PC-3 (cell line): ENCODE data around the gene C2CD3.

ENCODE experiments used
- EZH2 ChIP-seq: fragments of 300-600 bp; sonication (generic); IDR thresholded peaks from one replicate; pipeline ENCODE4 v1.6.1; 2017; ENCODE audit warnings: antibody characterized with exemption, mild to moderate bottlenecking, low read length; ENCODE audit not compliant: unreplicated experiment
- EZH2phosphoT487 ChIP-seq: fragments of 300-600 bp; sonication (generic); IDR thresholded peaks from 2 replicates; pipeline ENCODE4 v1.6.1; 2018; ENCODE audit warnings: mild to moderate bottlenecking, antibody characterized with exemption, low read length, borderline replicate concordance
- TF ChIP-seq, protein P1 (sequence below): fragments of 300-600 bp; sonication (generic); conservative IDR thresholded peaks from 2 replicates; pipeline ENCODE4 v1.5.1; 2017; ENCODE audit warnings: antibody characterized with exemption, low read depth, mild to moderate bottlenecking, low read length

DNA sequence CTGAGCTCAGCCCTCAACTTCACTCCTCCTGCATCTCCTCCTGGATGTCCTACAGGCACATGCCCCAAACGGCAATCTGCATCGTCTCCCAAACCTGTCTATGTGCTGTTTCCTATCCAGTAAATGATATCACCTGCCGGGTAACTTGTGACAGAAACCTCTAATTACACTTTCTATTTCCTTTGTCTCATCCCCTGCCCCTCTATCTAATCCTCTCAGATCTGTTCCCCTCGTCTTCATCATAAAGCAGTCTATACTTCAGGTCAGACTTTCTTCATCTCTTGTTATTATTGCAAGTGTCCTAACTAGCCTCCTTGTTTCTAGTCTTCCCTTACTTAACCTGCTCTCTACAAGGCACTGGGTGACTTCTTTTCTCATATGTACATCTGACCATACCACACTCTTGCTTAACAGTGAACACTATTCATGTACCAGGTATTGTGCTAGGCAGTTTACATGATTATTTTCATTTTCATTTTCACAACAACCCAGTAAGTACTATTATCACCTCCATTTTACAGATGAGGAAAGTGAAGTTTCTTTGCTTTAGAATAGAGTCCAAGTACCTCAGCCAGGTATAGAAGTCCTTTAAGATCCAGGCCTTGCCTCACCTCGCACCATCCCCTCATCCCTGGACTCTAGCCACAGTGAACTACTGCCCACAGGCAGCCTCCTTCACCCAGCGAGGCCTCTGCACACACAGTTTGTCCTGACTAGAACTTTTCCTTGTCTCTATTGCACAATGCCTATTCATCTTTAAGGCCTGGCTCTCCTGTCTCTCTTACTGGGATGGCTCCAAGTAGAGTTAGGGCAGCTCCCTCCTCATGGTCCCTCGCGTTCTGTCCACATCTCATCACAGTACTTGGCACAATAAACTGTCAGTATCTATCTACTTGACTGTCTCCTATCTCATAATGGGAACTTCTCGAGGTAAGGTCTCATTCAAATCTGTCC, 139.8 kb downstream of the C2CD3 start:
- TF ChIP-seq, protein P1, sequence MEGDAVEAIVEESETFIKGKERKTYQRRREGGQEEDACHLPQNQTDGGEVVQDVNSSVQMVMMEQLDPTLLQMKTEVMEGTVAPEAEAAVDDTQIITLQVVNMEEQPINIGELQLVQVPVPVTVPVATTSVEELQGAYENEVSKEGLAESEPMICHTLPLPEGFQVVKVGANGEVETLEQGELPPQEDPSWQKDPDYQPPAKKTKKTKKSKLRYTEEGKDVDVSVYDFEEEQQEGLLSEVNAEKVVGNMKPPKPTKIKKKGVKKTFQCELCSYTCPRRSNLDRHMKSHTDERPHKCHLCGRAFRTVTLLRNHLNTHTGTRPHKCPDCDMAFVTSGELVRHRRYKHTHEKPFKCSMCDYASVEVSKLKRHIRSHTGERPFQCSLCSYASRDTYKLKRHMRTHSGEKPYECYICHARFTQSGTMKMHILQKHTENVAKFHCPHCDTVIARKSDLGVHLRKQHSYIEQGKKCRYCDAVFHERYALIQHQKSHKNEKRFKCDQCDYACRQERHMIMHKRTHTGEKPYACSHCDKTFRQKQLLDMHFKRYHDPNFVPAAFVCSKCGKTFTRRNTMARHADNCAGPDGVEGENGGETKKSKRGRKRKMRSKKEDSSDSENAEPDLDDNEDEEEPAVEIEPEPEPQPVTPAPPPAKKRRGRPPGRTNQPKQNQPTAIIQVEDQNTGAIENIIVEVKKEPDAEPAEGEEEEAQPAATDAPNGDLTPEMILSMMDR: no peak
- TF ChIP-seq EZH2phosphoT487: no peak
- TF ChIP-seq EZH2: no peak
